ENCODE results near the gene SBK3.
"Not testable (repeated sequence)": the region's sequence is repeated elsewhere in the genome, so short reads cannot be mapped to it uniquely, and the experiment has no call there.

The SBK3 gene

GRCh38 chr19:55508120-55508519 lies 37.2 kb downstream of the SBK3 start:
- no peak for DNase-seq

- DNase-seq, result no peak
Measured at GRCh38 chr19:55504981-55505380, 40.4 kb downstream of the SBK3 start.

DNA sequence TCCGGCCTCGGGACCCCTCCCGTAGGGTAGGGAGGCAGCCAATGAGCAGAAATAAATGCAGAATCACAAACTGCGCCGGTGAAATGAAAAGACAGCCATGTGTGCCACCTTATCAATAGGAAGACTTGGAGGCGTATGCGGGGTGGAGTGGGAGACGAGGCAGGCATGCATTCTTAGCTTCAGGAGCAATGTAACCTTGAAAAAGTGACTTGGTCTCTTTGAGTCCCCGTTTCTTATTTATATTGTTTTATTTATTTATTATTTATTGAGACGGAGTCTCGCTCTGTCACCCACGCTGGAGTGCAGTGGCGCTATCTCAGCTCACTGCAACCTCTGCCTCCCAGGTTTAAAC lies 41.1 kb downstream of the SBK3 start:
- no peak for DNase-seq

DNA sequence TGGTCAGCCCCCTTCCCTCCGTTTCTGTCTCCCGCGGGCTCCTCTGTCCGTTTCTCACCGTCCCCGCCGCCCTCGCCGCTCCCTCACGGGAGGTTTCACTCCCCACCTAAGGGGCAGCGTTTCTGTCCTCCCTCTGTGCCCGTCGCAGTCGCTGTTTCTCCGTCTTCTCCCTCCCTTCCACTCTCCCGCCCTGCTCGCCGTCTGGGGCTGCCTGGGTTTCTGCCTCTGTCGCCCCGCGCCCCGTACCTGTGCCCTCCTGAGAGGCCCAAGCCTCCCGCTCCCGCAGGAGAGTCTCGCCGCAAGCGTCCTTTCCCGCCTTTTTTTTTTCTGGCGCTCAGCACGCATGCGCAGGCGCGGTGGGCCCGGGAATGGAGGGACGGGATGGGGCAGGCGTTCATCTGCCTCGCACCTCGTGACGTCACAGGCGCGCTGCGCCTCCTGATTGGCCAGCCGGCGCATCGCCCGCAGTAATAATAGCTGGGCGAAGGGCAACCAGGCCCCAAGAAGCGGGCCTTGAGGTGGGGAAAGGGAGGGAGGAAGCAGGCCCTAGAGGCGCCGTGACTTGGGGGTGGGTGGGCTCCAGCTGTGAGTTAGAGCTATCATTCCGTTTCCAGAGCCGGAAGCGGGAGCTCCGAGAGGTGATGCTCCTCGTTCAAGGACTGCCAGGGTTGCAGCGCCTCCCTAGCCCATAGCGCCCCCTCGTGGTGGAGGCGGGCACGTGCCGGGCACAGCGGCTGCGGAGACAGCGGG lies 41.7 kb downstream of the SBK3 start:
- DNase-seq, result peak; percentile 94

DNA sequence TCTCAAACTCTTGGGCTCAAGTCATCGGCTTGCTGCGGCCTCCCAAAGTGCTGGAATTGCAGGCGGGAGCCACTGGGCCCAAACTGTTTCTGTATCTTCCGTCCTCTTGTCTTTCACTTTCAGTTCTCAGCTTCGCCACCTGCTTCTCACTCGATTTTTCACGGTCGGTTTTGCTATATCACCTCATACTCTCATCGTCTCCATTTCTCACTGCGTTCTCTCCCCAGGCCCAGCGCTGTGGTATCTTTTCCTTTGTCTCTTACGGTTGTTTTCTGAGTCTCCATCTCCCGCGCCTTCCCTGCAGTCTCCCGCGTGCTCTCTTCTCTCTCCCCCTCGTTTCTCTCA lies 42.2 kb downstream of the SBK3 start:
- no peak for DNase-seq

- DNase-seq, result no peak
Measured at GRCh38 chr19:55502197-55502952, 43.0 kb downstream of the SBK3 start.

- no peak for DNase-seq
Measured at GRCh38 chr19:55500368-55500952, 44.9 kb downstream of the SBK3 start.

GRCh38 chr19:55498246-55498840 lies 47.0 kb downstream of the SBK3 start:
- no peak for DNase-seq

DNA sequence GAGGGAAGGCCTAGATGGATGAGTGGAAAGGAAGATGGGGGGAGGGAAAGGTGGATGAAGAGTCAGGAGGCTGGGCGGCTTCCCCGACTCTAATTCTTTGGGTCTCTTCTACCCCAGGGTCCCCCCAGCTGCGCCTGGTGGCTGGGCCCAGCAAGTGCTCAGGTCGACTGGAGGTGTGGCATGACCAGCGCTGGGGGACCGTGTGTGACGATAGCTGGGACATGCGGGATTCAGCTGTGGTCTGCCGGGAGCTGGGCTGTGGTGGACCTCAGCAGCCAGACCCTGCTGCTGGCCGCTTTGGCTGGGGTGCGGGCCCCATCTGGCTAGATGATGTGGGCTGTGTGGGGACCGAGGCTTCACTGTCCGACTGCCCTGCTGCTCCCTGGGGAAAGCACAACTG lies 47.6 kb downstream of the SBK3 start:
- DNase-seq, result no peak

GRCh38 chr19:55496820-55497219 lies 48.5 kb downstream of the SBK3 start:
- DNase-seq, result not testable (repeated sequence)

DNA sequence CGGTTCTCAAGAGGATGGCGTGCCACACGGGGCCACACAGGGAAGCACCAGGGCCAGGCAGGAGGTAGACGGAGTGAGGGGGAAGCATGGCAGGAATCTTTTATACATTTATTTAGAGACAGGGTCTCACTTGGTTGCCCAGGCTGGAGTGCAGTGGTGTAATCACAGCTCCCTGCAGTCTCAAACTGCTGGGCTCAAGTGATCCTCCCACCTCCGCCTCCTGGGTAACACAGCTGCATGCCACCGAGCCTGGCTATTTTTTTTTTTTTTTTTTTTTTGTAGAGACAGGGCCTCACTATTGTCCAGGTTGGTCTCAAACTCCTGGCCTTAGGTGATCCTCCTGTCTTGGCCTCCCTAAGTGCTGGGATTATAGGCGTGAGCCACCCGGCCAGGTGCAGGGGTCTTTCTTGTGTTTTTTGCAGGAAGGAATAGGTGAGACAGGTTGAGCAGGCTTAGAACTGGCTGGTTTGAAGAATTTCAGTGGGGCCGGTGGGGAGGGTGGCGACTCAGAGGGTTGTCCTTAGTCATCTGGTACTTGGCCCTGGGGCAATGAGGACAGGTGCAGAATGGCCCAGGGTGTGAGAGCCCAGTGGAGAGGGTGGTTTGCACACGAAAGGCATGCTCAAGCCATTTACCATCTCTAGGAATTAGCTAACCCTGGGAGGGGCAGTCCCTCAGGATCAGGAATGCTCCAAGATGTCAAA lies 49.5 kb downstream of the SBK3 start:
- DNase-seq, result no peak

- DNase-seq, result no peak
Measured at GRCh38 chr19:55494172-55494761, 51.1 kb downstream of the SBK3 start.

DNA sequence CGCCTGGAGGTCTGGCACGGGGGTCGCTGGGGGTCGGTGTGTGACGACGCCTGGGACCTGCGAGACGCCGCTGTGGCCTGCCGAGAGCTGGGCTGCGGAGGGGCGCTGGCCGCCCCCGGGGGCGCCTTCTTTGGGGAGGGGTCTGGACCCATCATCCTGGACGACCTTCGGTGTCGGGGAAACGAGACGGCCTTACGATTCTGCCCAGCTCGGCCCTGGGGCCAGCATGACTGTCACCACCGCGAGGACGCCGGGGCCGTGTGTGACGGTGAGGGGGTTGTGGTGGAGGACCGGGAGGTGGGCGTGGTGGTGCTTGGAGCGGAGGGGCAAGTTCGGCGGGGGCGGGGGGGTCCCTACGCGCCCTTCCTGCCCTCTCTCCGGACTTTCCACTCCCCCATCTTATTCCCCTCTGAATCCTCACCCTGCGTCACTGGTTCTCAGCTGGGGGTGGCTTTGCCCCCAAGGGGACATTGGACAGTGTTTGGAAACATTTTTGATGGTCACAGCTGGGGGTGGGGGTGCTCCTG lies 51.6 kb downstream of the SBK3 start:
- no peak for DNase-seq

DNA sequence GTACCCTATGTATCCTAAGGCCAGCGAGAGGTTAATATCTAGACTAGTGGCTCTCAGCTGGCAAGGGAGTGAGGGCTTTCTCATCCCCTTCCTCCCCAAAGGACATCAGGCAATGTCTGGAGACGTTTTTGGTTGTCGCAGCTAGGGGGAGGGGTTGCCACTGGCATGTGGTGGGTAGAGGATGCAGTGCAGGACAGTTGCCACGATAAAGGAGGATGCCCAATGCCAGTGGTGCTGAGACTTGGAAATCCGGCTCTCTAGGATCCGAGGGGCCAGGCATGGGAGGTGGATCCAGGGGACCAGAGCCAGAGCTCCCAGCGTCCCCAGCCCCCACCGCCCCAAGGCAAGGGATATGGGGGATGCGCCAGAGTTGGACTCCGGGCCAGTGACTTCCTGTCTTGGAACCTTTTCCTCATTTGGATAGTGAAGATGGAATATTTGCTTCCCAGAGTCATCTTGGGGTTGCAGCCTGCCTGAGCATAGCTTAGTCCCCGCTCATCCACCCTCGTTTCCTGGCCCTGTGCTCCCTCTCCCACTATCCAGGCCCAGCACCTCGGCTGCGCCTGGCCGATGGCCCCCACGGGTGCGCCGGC lies 52.2 kb downstream of the SBK3 start:
- no peak for DNase-seq

- no peak for DNase-seq
Measured at GRCh38 chr19:55492362-55492944, 52.9 kb downstream of the SBK3 start.

GRCh38 chr19:55491546-55492360 lies 53.6 kb downstream of the SBK3 start:
- no peak for DNase-seq

Measured in effector CD8-positive, alpha-beta T cell (primary cell).